Caco-2 (cell line): ENCODE data around the gene SLC9A8. TPM values are rescaled to one million over a fixed set of nuclear protein-coding genes. Genes with fewer than 3 reads are reported as not detected.

ENCODE experiments used
- BruUV-seq: library from RNA; stranded (reverse); fragments of 400-500 nt; replicated peaks from 2 replicates; lab custom pipeline; 2021; lab: Mats Ljungman, UMichigan
- CTCF ChIA-PET: fragments of 300-600 bp; sonication (Branson Sonifier 250); formaldehyde crosslinking; loops from one replicate; lab custom pipeline; 2022; ENCODE audit warnings: antibody characterized with exemption; lab: Charles Lee
- POLR2A ChIA-PET: fragments of 300-600 bp; sonication (Branson Sonifier 250); formaldehyde crosslinking; loops from one replicate; lab custom pipeline; 2022; ENCODE audit warnings: antibody characterized with exemption; lab: Charles Lee
- DNase-seq, 2 experiments: peaks; one replicate each; pipeline versions ENCODE4 v3.0.0 to v3.0.0-alpha.2; 2020 to 2022
- H3K27me3 ChIP-seq: replicated peaks from 2 replicates; pipeline ENCODE4 v1.6.0; 2011; ENCODE audit warnings: low read length; ENCODE audit not compliant: control insufficient read depth, insufficient read depth
- H3K36me3 ChIP-seq: 2 replicates; pipeline ENCODE4 v1.5.1; 2011; ENCODE audit warnings: low read length; ENCODE audit not compliant: control insufficient read depth, insufficient read depth
- H3K4me1 ChIP-seq: fragments of 250-450 bp; sonication (Bioruptor Pico); 2 replicates; pipeline ENCODE4 v1.5.1; 2020; ENCODE audit warnings: mild to moderate bottlenecking
- H3K4me3 ChIP-seq: 2 replicates; pipeline ENCODE4 v1.5.1; 2011; ENCODE audit warnings: low read depth, mild to moderate bottlenecking, control low read depth, low read length
- H3K9me3 ChIP-seq: fragments of 250-450 bp; sonication (Bioruptor Pico); 2 replicates; pipeline ENCODE4 v1.5.1; 2020; ENCODE audit warnings: mild to moderate bottlenecking, moderate library complexity
- H3K27ac Mint-ChIP-seq: one replicate; pipeline ENCODE4 v1.8.0; 2022; ENCODE audit warnings: mixed read lengths; ENCODE audit not compliant: unreplicated experiment
- H3K27me3 Mint-ChIP-seq: one replicate; pipeline ENCODE4 v1.8.0; 2022; ENCODE audit warnings: mixed read lengths; ENCODE audit not compliant: insufficient read depth, unreplicated experiment
- H3K36me3 Mint-ChIP-seq: one replicate; pipeline ENCODE4 v1.8.0; 2022; ENCODE audit warnings: mild to moderate bottlenecking, mixed read lengths; ENCODE audit not compliant: insufficient read depth, unreplicated experiment
- H3K4me1 Mint-ChIP-seq: one replicate; pipeline ENCODE4 v1.8.0; 2022; ENCODE audit warnings: low read depth, mixed read lengths; ENCODE audit not compliant: unreplicated experiment
- H3K4me3 Mint-ChIP-seq: one replicate; pipeline ENCODE4 v1.8.0; 2022; ENCODE audit warnings: mild to moderate bottlenecking, moderate library complexity, mixed read lengths; ENCODE audit not compliant: unreplicated experiment
- H3K9me3 Mint-ChIP-seq: one replicate; pipeline ENCODE4 v1.8.0; 2022; ENCODE audit warnings: mixed read lengths; ENCODE audit not compliant: unreplicated experiment
- CTCF ChIP-seq, 2 experiments: fragments of 200-600 bp in 1 of 2; IDR thresholded peaks; 1 replicate in 1 of 2; 2 replicates in 1 of 2; pipeline versions ENCODE4 v1.5.1 to v1.8.0; 2011 to 2022; ENCODE audit warnings: antibody characterized with exemption in 1 of 2, control low read depth in 1 of 2, inconsistent platforms in 1 of 2, low read depth in 1 of 2, low read length in 1 of 2, mild to moderate bottlenecking in 1 of 2, moderate library complexity in 1 of 2; ENCODE audit not compliant: insufficient read depth in 1 of 2, severe bottlenecking in 1 of 2, unreplicated experiment in 1 of 2
- intact Hi-C: fragments of 100-400 bp; cut with micrococcal nuclease; formaldehyde crosslinking; loops from one replicate; pipeline ENCODE4 v1.10.0; 2022; ENCODE audit not compliant: unreplicated experiment
- total RNA-seq: library from RNA; stranded (reverse); gene quantifications from 2 replicates; pipeline ENCODE4 v1.2.3, GENCODE V29; 2022

Gene SLC9A8
- total RNA-seq, 1 experiment from 2014 or later: 21.4 TPM

GRCh38 chr20:49868964-49869363 lies 56.3 kb downstream of the SLC9A8 start:
- H3K4me1 ChIP-seq: peaks cover 10% of the 10 kb centered on the region; the same call in 1 of the 2 replicates
- peak in 1 of 2 experiments; percentile 44 for DNase-seq
- no peaks in the 10 kb centered on the region for H3K27me3 ChIP-seq
- Mint-ChIP-seq H3K4me3 (no peak overlapping the region), H3K27ac (no peak overlapping the region), H3K4me1 (peaks cover 7% of the 10 kb centered on the region), H3K27me3 (no peaks in the 10 kb centered on the region), H3K9me3 (no peaks in the 10 kb centered on the region), H3K36me3 (peaks cover 5% of the 10 kb centered on the region)
- CTCF ChIA-PET: interaction anchor here (0.7 kb wide), 1 partner anchor 1970 kb away, joined by 3 read pairs; no protein-coding TSS in a partner anchor
- intact Hi-C loops: no loop called here
- no peaks in the 10 kb centered on the region for H3K9me3 ChIP-seq
- no peak for TF ChIP-seq CTCF (IDR thresholded peaks at IDR 0.05; ENCODE audit: insufficient read depth in 1 of 2, low read depth in 1 of 2, low read length in 1 of 2, severe bottlenecking in 1 of 2, unreplicated experiment in 1 of 2)
- BruUV-seq: no TSS peak
- POLR2A ChIA-PET: no interaction called here
- H3K4me3 ChIP-seq: no peak overlapping the region
- H3K36me3 ChIP-seq: peaks cover 7% of the 10 kb centered on the region

GRCh38 chr20:49870261-49870660 lies 57.6 kb downstream of the SLC9A8 start:
- H3K36me3 ChIP-seq: peaks cover 5% of the 10 kb centered on the region
- CTCF ChIA-PET: no interaction called here
- peak in 1 of 2 experiments; percentile 36 for DNase-seq
- H3K27me3 ChIP-seq: no peaks in the 10 kb centered on the region
- H3K36me3 Mint-ChIP-seq: peaks cover 11% of the 10 kb centered on the region
- no peak overlapping the region for H3K27ac Mint-ChIP-seq
- H3K4me3 ChIP-seq: no peak overlapping the region
- no peaks in the 10 kb centered on the region for H3K9me3 Mint-ChIP-seq
- no peak for TF ChIP-seq CTCF (IDR thresholded peaks at IDR 0.05; ENCODE audit: insufficient read depth in 1 of 2, low read depth in 1 of 2, low read length in 1 of 2, severe bottlenecking in 1 of 2, unreplicated experiment in 1 of 2)
- no peak overlapping the region for H3K4me3 Mint-ChIP-seq
- intact Hi-C loops: no loop called here
- H3K9me3 ChIP-seq: no peaks in the 10 kb centered on the region
- POLR2A ChIA-PET: no interaction called here
- peaks cover 10% of the 10 kb centered on the region; the same call in 1 of the 2 replicates for H3K4me1 ChIP-seq
- peaks cover 15% of the 10 kb centered on the region for H3K4me1 Mint-ChIP-seq
- BruUV-seq: no TSS peak
- H3K27me3 Mint-ChIP-seq: no peaks in the 10 kb centered on the region

- no peak for TF ChIP-seq CTCF (IDR thresholded peaks at IDR 0.05; ENCODE audit: insufficient read depth in 1 of 2, low read depth in 1 of 2, low read length in 1 of 2, severe bottlenecking in 1 of 2, unreplicated experiment in 1 of 2)
- POLR2A ChIA-PET: no interaction called here
- CTCF ChIA-PET: no interaction called here
Observed at GRCh38 chr20:49871391-49871948, 58.8 kb downstream of the SLC9A8 start.

More at GRCh38 chr20:49871391-49871948, 58.8 kb downstream of the SLC9A8 start:
- H3K9me3 Mint-ChIP-seq: no peaks in the 10 kb centered on the region
- peaks cover 5% of the 10 kb centered on the region for H3K36me3 ChIP-seq
- peaks cover 15% of the 10 kb centered on the region for H3K4me1 Mint-ChIP-seq
- peaks cover 10% of the 10 kb centered on the region; the same call in 1 of the 2 replicates for H3K4me1 ChIP-seq
- H3K27me3 ChIP-seq: no peaks in the 10 kb centered on the region
- H3K4me3 Mint-ChIP-seq: no peak overlapping the region
- H3K36me3 Mint-ChIP-seq: peaks cover 13% of the 10 kb centered on the region
- H3K27ac Mint-ChIP-seq: no peak overlapping the region
- no peaks in the 10 kb centered on the region for H3K9me3 ChIP-seq
- peak in 1 of 2 experiments; percentile 32 for DNase-seq
- no peak overlapping the region for H3K4me3 ChIP-seq
- H3K27me3 Mint-ChIP-seq: no peaks in the 10 kb centered on the region
- intact Hi-C loops: no loop called here
- BruUV-seq: no TSS peak
